Measurements from ENCODE around the gene KANK2. TPM values are rescaled to one million over a fixed set of nuclear protein-coding genes. Genes with fewer than 3 reads are reported as not detected.

KANK2 gene
- total and polyA plus RNA-seq, 2 of the 8 experiments (the other 6 are each of a cell fraction or from before 2014, with no cell fraction given) = 25.2 to 42.3 TPM

- H3K79me1 ChIP-seq (ENCODE audit: low read depth, low read length) = 0 out of 2 replicates have a peak, but pooled peaks cover 2% of the 10 kb centered on the region
- H3K27me3 ChIP-seq (replicated peaks in 1 of 4; ENCODE audit: control insufficient read depth in 3 of 4, extremely low read depth in 1 of 4, insufficient read depth in 3 of 4, low read length in 3 of 4) = no peaks in the 10 kb centered on the region
- peaks cover 2 to 20% (median 9%) of the 10 kb centered on the region in 4 experiments; a peak in 5 of 8 replicates for H3K36me3 ChIP-seq (ENCODE audit: control insufficient read depth in 2 of 4, insufficient read depth in 4 of 4, low read length in 3 of 4)
- CTCF ChIA-PET (ENCODE audit: partially characterized antibody) = interaction anchor here (0.8 to 1.6 kb wide), 4 partner anchors 12 to 17 kb away, joined by 3 to 5 read pairs (median 4); no protein-coding TSS in a partner anchor
- peak overlapping the region; percentile 66 for H4K91ac ChIP-seq (replicated peaks; ENCODE audit: insufficient read length, low read length)
- no peaks in the 10 kb centered on the region for H3K9me3 ChIP-seq (ENCODE audit: insufficient read depth in 2 of 2, low read depth in 1 of 2, low read length in 1 of 2)
- H3K14ac ChIP-seq (ENCODE audit: insufficient read length) = no peak overlapping the region
- no peak overlapping the region for H3K4me3 ChIP-seq (ENCODE audit: extremely low read depth in 1 of 4, insufficient read depth in 2 of 4, low read depth in 3 of 4, low read length in 4 of 4)
- no peak overlapping the region for H4K5ac ChIP-seq (ENCODE audit: insufficient read length, low read depth, low read length)
- DNase-seq (ENCODE audit: low read depth in 1 of 2, low spot score in 2 of 2) (no peak), FAIRE-seq (no peak)
- peaks cover 0 to 8% of the 10 kb centered on the region in 2 experiments for H4K20me1 ChIP-seq (replicated peaks in 1 of 2; ENCODE audit: control insufficient read depth in 1 of 2, insufficient read depth in 2 of 2, low read length in 2 of 2)
- H3K4me2 ChIP-seq (ENCODE audit: insufficient read depth in 1 of 2, low read depth in 2 of 2, low read length in 2 of 2) = peak overlapping the region; percentile 39 to 55; a peak in 3 of 4 replicates
- peaks cover 0 to 22% (median 18%) of the 10 kb centered on the region in 4 experiments; a peak in 6 of 7 replicates for H3K4me1 ChIP-seq (replicated peaks in 1 of 4; ENCODE audit: control insufficient read depth in 3 of 4, insufficient read depth in 4 of 4, low read length in 3 of 4)
- peak overlapping the region; percentile 94 for H2BK5ac ChIP-seq (ENCODE audit: low read depth, low read length)
- peaks cover 3% of the 10 kb centered on the region; the same call in 1 of the 2 replicates for H3K23me2 ChIP-seq (ENCODE audit: low read depth, low read length)
- H2BK15ac ChIP-seq (ENCODE audit: low read length) = no peak overlapping the region
- H3K18ac ChIP-seq (ENCODE audit: extremely low read depth, low read length) = peak overlapping the region; percentile 78; the same call in 1 of the 2 replicates
- H3K23ac ChIP-seq (ENCODE audit: insufficient read length) = no peak overlapping the region
- H2BK12ac ChIP-seq (ENCODE audit: low read depth, low read length) = peak overlapping the region; percentile 84; the same call in 1 of the 2 replicates
- H3K9ac ChIP-seq (replicated peaks in 1 of 4; ENCODE audit: extremely low read depth in 1 of 4, low read depth in 3 of 4, low read length in 3 of 4) = peak overlapping the region in 1 of 4 experiments; percentile 31; a peak in 3 of 7 replicates
- no peak overlapping the region for H2BK20ac ChIP-seq (ENCODE audit: low read length)
- H3K56ac ChIP-seq (replicated peaks; ENCODE audit: insufficient read length, low read depth, low read length) = no peak overlapping the region
- peak overlapping the region; percentile 24; the same call in 1 of the 2 replicates for H3K27ac ChIP-seq (ENCODE audit: low read depth, low read length)
- no peaks in the 10 kb centered on the region for H3K79me2 ChIP-seq (ENCODE audit: control insufficient read depth in 1 of 2, insufficient read depth in 2 of 2, low read length in 2 of 2)
- H2BK120ac ChIP-seq (replicated peaks; ENCODE audit: low read depth, low read length) = peak overlapping the region; percentile 47
- H2AFZ ChIP-seq (ENCODE audit: low read length) = no peak overlapping the region
- peak overlapping the region; percentile 4; the same call in 1 of the 2 replicates for H4K8ac ChIP-seq (ENCODE audit: extremely low read depth, insufficient read depth, low read length)
- POLR2A ChIA-PET (ENCODE audit: partially characterized antibody) = interaction anchor here (0.6 to 4.6 kb wide), 8 partner anchors 12 to 228 kb away, joined by 3 to 37 read pairs (median 4); partner anchors contain the start of genes SMARCA4 and SPC24
- peak overlapping the region; percentile 75 for H2AK5ac ChIP-seq (ENCODE audit: low read depth, low read length)
- H3K4ac ChIP-seq (replicated peaks; ENCODE audit: insufficient read length, low read depth, low read length) = no peak overlapping the region
- WGBS, 2 experiments (ENCODE audit: extremely low coverage in 1 of 2, insufficient coverage in 1 of 2, insufficient read length in 1 of 2, insufficient replicate concordance in 2 of 2, low coverage in 1 of 2, low lambda C conversion rate in 2 of 2, missing lambda C conversion rate in 1 of 2) = 72% methylated on average over 9 of the region's 22 CpGs; no CpG with 5 or more reads in 1 of the 2 experiments
- no peak for TF ChIP-seq BRCA1 (IDR thresholded peaks at IDR 0.05; ENCODE audit: low read depth, low read length)
- no peak for TF ChIP-seq USF2 (IDR thresholded peaks at IDR 0.05; ENCODE audit: low read length)
- TF ChIP-seq EZH2 (IDR thresholded peaks at IDR 0.05; ENCODE audit: low read depth, low read length, severe bottlenecking) = no peak
- TF ChIP-seq RBBP5 (IDR thresholded peaks at IDR 0.05; ENCODE audit: borderline replicate concordance, low read depth, low read length) = no peak
- no peak for TF ChIP-seq PHF8 (conservative IDR thresholded peaks at IDR 0.05; ENCODE audit: low read depth, low read length)
- no peak for TF ChIP-seq KDM4A (IDR thresholded peaks at IDR 0.05; ENCODE audit: low read depth, low read length, severe bottlenecking)
- no peak for TF ChIP-seq CHD2 (IDR thresholded peaks at IDR 0.05; ENCODE audit: low read length)
- TF ChIP-seq JUN (IDR thresholded peaks at IDR 0.05; ENCODE audit: low read depth, low read length) = no peak
- no peak for TF ChIP-seq CBX5 (IDR thresholded peaks at IDR 0.05; ENCODE audit: low read depth, low read length)
- no peak for TF ChIP-seq TAF7 (optimal IDR thresholded peaks at IDR 0.05; ENCODE audit: borderline replicate concordance, low read depth, low read length)
Measured at GRCh38 chr19:11142528-11143171, 54.7 kb downstream of the KANK2 start.

All from H1 (cell line).